WTC11 (cell line): ENCODE results near the gene JAZF1.

Experiments used
- CREB1 ChIP-seq: sonication (generic); formaldehyde crosslinking; IDR thresholded peaks from 2 replicates; pipeline ENCODE4 v1.8.0; 2023; ENCODE audit warnings: mild to moderate bottlenecking, missing genetic modification reagents
- CREM ChIP-seq: sonication (generic); formaldehyde crosslinking; IDR thresholded peaks from 2 replicates; pipeline ENCODE4 v1.8.1; 2022; ENCODE audit warnings: mild to moderate bottlenecking, missing genetic modification reagents, moderate library complexity
- ETV6 ChIP-seq: sonication (generic); formaldehyde crosslinking; IDR thresholded peaks from 2 replicates; pipeline ENCODE4 v1.8.1; 2022; ENCODE audit warnings: mild to moderate bottlenecking, missing genetic modification reagents
- FOXP1 ChIP-seq: sonication (generic); formaldehyde crosslinking; IDR thresholded peaks from 2 replicates; pipeline ENCODE4 v1.8.0; 2022; ENCODE audit warnings: missing genetic modification reagents, mild to moderate bottlenecking, moderate library complexity, borderline replicate concordance
- GABPB1 ChIP-seq: sonication (generic); formaldehyde crosslinking; IDR thresholded peaks from 2 replicates; pipeline ENCODE4 v1.8.1; 2023; ENCODE audit warnings: mild to moderate bottlenecking, missing genetic modification reagents
- ZNF121 ChIP-seq: sonication (generic); formaldehyde crosslinking; IDR thresholded peaks from 2 replicates; pipeline ENCODE4 v1.8.0; 2023; ENCODE audit warnings: missing genetic modification reagents
- ZNF317 ChIP-seq: sonication (generic); formaldehyde crosslinking; IDR thresholded peaks from 2 replicates; pipeline ENCODE4 v1.8.1; 2023; ENCODE audit warnings: low read depth, mild to moderate bottlenecking, moderate library complexity, missing genetic modification reagents, borderline replicate concordance
- TF ChIP-seq, protein P1 (sequence below): sonication (generic); formaldehyde crosslinking; IDR thresholded peaks from 2 replicates; pipeline ENCODE4 v1.8.1; 2023; ENCODE audit warnings: mild to moderate bottlenecking, missing genetic modification reagents
- TF ChIP-seq, protein P2 (sequence below): fragments of 200-600 bp; IDR thresholded peaks from 2 replicates; pipeline ENCODE4 v1.8.0; 2022; ENCODE audit warnings: antibody characterized with exemption
- TF ChIP-seq, protein P3 (sequence below): sonication (generic); formaldehyde crosslinking; IDR thresholded peaks from 2 replicates; pipeline ENCODE4 v1.8.0; 2022; ENCODE audit warnings: mild to moderate bottlenecking, missing genetic modification reagents
- TF ChIP-seq, protein P4 (sequence below): fragments of 250-450 bp; sonication (Bioruptor Pico); IDR thresholded peaks from 2 replicates; pipeline ENCODE4 v2.1.2; 2022; ENCODE audit warnings: mild to moderate bottlenecking, moderate library complexity
- TF ChIP-seq, protein P5 (sequence below): sonication (generic); formaldehyde crosslinking; IDR thresholded peaks from 2 replicates; pipeline ENCODE4 v1.8.0; 2022; ENCODE audit warnings: mild to moderate bottlenecking, missing genetic modification reagents
- TF ChIP-seq, protein P6 (sequence below): sonication (generic); formaldehyde crosslinking; IDR thresholded peaks from 2 replicates; pipeline ENCODE4 v1.8.1; 2023; ENCODE audit warnings: mild to moderate bottlenecking, moderate library complexity, missing genetic modification reagents

DNA sequence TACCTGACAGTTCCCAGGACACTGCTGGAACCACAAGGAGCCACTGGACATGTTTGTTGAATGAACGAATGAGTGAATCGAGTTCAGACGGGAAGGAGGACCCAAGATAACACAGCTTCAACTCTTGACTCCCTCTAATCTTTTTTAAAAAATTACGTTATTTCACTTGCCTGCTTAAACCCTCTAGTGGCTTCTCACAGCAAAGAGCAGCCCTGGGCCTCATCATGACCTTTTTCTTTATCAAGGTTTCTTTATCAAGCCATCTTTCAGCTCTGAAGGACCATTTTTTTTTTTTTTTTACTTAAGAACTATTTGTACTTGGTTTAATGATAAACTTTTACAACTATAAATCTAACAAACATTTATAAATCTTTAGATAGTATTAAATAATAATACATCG lies 330.1 kb downstream of the JAZF1 start:
- TF ChIP-seq, protein P1, sequence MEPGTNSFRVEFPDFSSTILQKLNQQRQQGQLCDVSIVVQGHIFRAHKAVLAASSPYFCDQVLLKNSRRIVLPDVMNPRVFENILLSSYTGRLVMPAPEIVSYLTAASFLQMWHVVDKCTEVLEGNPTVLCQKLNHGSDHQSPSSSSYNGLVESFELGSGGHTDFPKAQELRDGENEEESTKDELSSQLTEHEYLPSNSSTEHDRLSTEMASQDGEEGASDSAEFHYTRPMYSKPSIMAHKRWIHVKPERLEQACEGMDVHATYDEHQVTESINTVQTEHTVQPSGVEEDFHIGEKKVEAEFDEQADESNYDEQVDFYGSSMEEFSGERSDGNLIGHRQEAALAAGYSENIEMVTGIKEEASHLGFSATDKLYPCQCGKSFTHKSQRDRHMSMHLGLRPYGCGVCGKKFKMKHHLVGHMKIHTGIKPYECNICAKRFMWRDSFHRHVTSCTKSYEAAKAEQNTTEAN (CRISPR knock-in tag), result no peak
- TF ChIP-seq, protein P2, sequence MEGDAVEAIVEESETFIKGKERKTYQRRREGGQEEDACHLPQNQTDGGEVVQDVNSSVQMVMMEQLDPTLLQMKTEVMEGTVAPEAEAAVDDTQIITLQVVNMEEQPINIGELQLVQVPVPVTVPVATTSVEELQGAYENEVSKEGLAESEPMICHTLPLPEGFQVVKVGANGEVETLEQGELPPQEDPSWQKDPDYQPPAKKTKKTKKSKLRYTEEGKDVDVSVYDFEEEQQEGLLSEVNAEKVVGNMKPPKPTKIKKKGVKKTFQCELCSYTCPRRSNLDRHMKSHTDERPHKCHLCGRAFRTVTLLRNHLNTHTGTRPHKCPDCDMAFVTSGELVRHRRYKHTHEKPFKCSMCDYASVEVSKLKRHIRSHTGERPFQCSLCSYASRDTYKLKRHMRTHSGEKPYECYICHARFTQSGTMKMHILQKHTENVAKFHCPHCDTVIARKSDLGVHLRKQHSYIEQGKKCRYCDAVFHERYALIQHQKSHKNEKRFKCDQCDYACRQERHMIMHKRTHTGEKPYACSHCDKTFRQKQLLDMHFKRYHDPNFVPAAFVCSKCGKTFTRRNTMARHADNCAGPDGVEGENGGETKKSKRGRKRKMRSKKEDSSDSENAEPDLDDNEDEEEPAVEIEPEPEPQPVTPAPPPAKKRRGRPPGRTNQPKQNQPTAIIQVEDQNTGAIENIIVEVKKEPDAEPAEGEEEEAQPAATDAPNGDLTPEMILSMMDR, result no peak
- no peak for TF ChIP-seq CREB1 (CRISPR knock-in tag)
- no peak for TF ChIP-seq ZNF121 (CRISPR knock-in tag)
- TF ChIP-seq, protein P3, sequence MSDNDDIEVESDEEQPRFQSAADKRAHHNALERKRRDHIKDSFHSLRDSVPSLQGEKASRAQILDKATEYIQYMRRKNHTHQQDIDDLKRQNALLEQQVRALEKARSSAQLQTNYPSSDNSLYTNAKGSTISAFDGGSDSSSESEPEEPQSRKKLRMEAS (CRISPR knock-in tag), result no peak
- TF ChIP-seq CREM (CRISPR knock-in tag), result no peak
- TF ChIP-seq, protein P4, sequence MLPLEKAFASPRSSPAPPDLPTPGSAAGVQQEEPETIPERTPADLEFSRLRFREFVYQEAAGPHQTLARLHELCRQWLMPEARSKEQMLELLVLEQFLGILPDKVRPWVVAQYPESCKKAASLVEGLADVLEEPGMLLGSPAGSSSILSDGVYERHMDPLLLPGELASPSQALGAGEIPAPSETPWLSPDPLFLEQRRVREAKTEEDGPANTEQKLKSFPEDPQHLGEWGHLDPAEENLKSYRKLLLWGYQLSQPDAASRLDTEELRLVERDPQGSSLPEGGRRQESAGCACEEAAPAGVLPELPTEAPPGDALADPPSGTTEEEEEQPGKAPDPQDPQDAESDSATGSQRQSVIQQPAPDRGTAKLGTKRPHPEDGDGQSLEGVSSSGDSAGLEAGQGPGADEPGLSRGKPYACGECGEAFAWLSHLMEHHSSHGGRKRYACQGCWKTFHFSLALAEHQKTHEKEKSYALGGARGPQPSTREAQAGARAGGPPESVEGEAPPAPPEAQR, result no peak
- TF ChIP-seq, protein P5, sequence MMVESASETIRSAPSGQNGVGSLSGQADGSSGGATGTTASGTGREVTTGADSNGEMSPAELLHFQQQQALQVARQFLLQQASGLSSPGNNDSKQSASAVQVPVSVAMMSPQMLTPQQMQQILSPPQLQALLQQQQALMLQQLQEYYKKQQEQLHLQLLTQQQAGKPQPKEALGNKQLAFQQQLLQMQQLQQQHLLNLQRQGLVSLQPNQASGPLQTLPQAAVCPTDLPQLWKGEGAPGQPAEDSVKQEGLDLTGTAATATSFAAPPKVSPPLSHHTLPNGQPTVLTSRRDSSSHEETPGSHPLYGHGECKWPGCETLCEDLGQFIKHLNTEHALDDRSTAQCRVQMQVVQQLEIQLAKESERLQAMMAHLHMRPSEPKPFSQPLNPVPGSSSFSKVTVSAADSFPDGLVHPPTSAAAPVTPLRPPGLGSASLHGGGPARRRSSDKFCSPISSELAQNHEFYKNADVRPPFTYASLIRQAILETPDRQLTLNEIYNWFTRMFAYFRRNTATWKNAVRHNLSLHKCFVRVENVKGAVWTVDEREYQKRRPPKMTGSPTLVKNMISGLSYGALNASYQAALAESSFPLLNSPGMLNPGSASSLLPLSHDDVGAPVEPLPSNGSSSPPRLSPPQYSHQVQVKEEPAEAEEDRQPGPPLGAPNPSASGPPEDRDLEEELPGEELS (CRISPR knock-in tag), result no peak
- no peak for TF ChIP-seq FOXP1
- TF ChIP-seq, protein P6, sequence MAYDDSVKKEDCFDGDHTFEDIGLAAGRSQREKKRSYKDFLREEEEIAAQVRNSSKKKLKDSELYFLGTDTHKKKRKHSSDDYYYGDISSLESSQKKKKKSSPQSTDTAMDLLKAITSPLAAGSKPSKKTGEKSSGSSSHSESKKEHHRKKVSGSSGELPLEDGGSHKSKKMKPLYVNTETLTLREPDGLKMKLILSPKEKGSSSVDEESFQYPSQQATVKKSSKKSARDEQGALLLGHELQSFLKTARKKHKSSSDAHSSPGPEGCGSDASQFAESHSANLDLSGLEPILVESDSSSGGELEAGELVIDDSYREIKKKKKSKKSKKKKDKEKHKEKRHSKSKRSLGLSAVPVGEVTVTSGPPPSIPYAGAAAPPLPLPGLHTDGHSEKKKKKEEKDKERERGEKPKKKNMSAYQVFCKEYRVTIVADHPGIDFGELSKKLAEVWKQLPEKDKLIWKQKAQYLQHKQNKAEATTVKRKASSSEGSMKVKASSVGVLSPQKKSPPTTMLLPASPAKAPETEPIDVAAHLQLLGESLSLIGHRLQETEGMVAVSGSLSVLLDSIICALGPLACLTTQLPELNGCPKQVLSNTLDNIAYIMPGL (CRISPR knock-in tag), result no peak
- TF ChIP-seq ETV6 (CRISPR knock-in tag), result no peak
- TF ChIP-seq GABPB1, result no peak
- TF ChIP-seq ZNF317 (CRISPR knock-in tag), result no peak
